GM19463 (cell line): ENCODE data around the gene NFYC.

ENCODE experiments used
- ATAC-seq: cut with Tn5 transposase; IDR thresholded peaks from one replicate; pipeline ENCODE4 v1.9.1; 2021; ENCODE audit warnings: mild to moderate bottlenecking, moderate library complexity; ENCODE audit not compliant: unreplicated experiment

Gene NFYC

GRCh38 chr1:40818264-40818961 lies 126.9 kb downstream of the NFYC start:
- ATAC-seq, result peak; percentile 88

- no peak for ATAC-seq
These were observed 127.6 kb downstream of the NFYC start for GRCh38 chr1:40819101-40819500.

- no peak for ATAC-seq
These were observed 128.8 kb downstream of the NFYC start for GRCh38 chr1:40820251-40820797.
